Endothelial cell (in vitro differentiated cells): ENCODE measurements around the gene RFK. TPM values are rescaled to one million over a fixed set of nuclear protein-coding genes. Genes with fewer than 3 reads are reported as not detected.

Experiments
- DNase-seq: peaks from one replicate; pipeline ENCODE4 v3.0.0; 2021; ENCODE audit warnings: low spot score
- H3K27ac Mint-ChIP-seq: one replicate; pipeline ENCODE4 v1.8.0; 2021; ENCODE audit warnings: mixed read lengths, inconsistent platforms; ENCODE audit not compliant: unreplicated experiment
- H3K27me3 Mint-ChIP-seq: one replicate; pipeline ENCODE4 v1.8.0; 2021; ENCODE audit warnings: mild to moderate bottlenecking, moderate library complexity, mixed read lengths, inconsistent platforms; ENCODE audit not compliant: unreplicated experiment
- H3K36me3 Mint-ChIP-seq: one replicate; pipeline ENCODE4 v1.8.0; 2021; ENCODE audit warnings: mild to moderate bottlenecking, low read depth, mixed read lengths, inconsistent platforms; ENCODE audit not compliant: unreplicated experiment
- H3K4me1 Mint-ChIP-seq: one replicate; pipeline ENCODE4 v1.8.0; 2021; ENCODE audit warnings: mild to moderate bottlenecking, mixed read lengths, inconsistent platforms; ENCODE audit not compliant: unreplicated experiment
- H3K4me3 Mint-ChIP-seq: one replicate; pipeline ENCODE4 v1.8.0; 2021; ENCODE audit warnings: mild to moderate bottlenecking, mixed read lengths, inconsistent platforms; ENCODE audit not compliant: unreplicated experiment
- H3K9me3 Mint-ChIP-seq: one replicate; pipeline ENCODE4 v1.8.0; 2021; ENCODE audit warnings: mixed read lengths, inconsistent platforms; ENCODE audit not compliant: unreplicated experiment
- total RNA-seq: library from RNA; stranded (reverse); fragmentation: NEBNext Ultra II Directional; extraction: Animal tissue kit (Norgen Biotek cat#: 25700); gene quantifications from one replicate; pipeline ENCODE4 v1.2.1, GENCODE V29; 2021; ENCODE audit not compliant: unreplicated experiment
- TF ChIP-seq, protein P1 (sequence below): fragments of 200-600 bp; sonication (generic); IDR thresholded peaks from one replicate; pipeline ENCODE4 v1.5.0; 2021; ENCODE audit warnings: antibody characterized with exemption; ENCODE audit not compliant: unreplicated experiment

Gene RFK
- total RNA-seq, 1 donor from 2014 or later: 10.1 TPM

- Mint-ChIP-seq H3K4me3 (no peak overlapping the region), H3K4me1 (peaks cover 3% of the 10 kb centered on the region), H3K9me3 (no peaks in the 10 kb centered on the region), H3K36me3 (no peaks in the 10 kb centered on the region), H3K27ac (no peak overlapping the region), H3K27me3 (no peaks in the 10 kb centered on the region)
- DNase-seq: no peak
- TF ChIP-seq, protein P1, sequence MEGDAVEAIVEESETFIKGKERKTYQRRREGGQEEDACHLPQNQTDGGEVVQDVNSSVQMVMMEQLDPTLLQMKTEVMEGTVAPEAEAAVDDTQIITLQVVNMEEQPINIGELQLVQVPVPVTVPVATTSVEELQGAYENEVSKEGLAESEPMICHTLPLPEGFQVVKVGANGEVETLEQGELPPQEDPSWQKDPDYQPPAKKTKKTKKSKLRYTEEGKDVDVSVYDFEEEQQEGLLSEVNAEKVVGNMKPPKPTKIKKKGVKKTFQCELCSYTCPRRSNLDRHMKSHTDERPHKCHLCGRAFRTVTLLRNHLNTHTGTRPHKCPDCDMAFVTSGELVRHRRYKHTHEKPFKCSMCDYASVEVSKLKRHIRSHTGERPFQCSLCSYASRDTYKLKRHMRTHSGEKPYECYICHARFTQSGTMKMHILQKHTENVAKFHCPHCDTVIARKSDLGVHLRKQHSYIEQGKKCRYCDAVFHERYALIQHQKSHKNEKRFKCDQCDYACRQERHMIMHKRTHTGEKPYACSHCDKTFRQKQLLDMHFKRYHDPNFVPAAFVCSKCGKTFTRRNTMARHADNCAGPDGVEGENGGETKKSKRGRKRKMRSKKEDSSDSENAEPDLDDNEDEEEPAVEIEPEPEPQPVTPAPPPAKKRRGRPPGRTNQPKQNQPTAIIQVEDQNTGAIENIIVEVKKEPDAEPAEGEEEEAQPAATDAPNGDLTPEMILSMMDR: no peak
These were observed 36.7 kb downstream of the RFK start for GRCh38 chr9:76357555-76357954.

DNA sequence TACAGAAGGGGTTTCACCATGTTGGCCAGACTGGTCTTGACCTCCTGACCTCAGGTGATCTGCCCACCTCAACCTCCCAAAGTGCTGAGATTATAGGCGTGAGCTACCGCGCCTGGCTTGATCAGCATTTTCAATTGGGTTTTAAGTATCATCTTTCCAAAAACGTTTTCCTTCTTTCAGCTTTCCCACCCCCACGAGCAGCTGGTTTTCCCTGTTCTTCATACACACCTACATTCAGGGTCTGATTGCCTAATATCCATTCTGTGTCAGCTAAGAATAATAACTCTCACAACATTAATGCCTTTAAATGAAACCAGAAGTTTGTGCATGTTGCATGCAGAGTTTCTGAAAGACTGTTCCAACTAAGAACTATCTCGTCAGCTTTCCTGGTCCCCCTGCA, 38.3 kb downstream of the RFK start:
- no peak overlapping the region for H3K4me3 Mint-ChIP-seq
- no peaks in the 10 kb centered on the region for H3K9me3 Mint-ChIP-seq
- DNase-seq: no peak
- no peaks in the 10 kb centered on the region for H3K27me3 Mint-ChIP-seq
- no peaks in the 10 kb centered on the region for H3K4me1 Mint-ChIP-seq
- TF ChIP-seq, protein P1: no peak
- H3K27ac Mint-ChIP-seq: no peak overlapping the region
- H3K36me3 Mint-ChIP-seq: no peaks in the 10 kb centered on the region

GRCh38 chr9:76354221-76354620, 40.0 kb downstream of the RFK start:
- Mint-ChIP-seq H3K36me3 (no peaks in the 10 kb centered on the region), H3K27ac (no peak overlapping the region), H3K4me3 (no peak overlapping the region), H3K4me1 (no peaks in the 10 kb centered on the region), H3K9me3 (no peaks in the 10 kb centered on the region), H3K27me3 (peaks cover 1% of the 10 kb centered on the region)
- TF ChIP-seq, protein P1: no peak
- DNase-seq: no peak

GRCh38 chr9:76353280-76353679, 40.9 kb downstream of the RFK start:
- H3K27me3 Mint-ChIP-seq: peaks cover 1% of the 10 kb centered on the region
- H3K9me3 Mint-ChIP-seq: no peaks in the 10 kb centered on the region

DNA sequence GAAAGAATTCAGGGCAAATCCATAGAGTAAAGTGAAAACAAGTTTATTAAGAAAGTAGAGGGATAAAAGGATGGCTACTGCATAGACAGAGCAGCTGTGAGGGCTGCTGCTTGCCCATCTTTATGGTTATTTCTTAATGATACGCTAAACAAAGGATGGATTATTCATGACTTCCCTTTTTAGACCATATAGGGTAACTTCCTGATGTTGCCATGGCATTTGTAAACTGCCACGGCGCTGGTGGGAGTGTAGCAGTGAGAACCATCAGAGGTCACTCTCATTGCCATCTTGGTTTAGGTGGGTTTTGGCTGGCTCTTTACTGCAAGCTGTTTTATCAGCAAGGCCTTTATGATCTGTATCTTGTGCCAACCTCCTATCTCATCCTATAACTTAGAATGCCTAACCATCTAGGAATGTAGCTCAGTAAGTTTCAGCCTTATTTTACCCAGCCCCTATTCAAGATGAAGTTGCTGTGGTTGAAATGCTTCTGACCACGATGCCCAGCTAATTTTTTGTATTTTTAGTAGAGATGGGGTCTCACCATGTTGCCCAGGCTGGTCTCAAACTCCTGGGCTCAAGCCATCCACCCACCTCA, 42.1 kb downstream of the RFK start:
- H3K4me3 Mint-ChIP-seq: no peak overlapping the region
- H3K27me3 Mint-ChIP-seq: peaks cover 1% of the 10 kb centered on the region
- no peaks in the 10 kb centered on the region for H3K4me1 Mint-ChIP-seq
- H3K27ac Mint-ChIP-seq: no peak overlapping the region
- no peaks in the 10 kb centered on the region for H3K9me3 Mint-ChIP-seq
- TF ChIP-seq, protein P1: no peak
- DNase-seq: no peak
- no peaks in the 10 kb centered on the region for H3K36me3 Mint-ChIP-seq

More at GRCh38 chr9:76353280-76353679, 40.9 kb downstream of the RFK start:
- Mint-ChIP-seq H3K36me3 (no peaks in the 10 kb centered on the region), H3K4me3 (no peak overlapping the region), H3K27ac (no peak overlapping the region), H3K4me1 (no peaks in the 10 kb centered on the region)
- TF ChIP-seq, protein P1: no peak
- no peak for DNase-seq
